NT2/D1 (cell line): ENCODE data around the gene RINT1.

Source experiments
- SUZ12 ChIP-seq: IDR thresholded peaks from 2 replicates; pipeline ENCODE4 v1.6.1; 2011; ENCODE audit not compliant: insufficient read length, insufficient read depth; ENCODE audit errors: extremely low read depth
- YY1 ChIP-seq: IDR thresholded peaks from 2 replicates; pipeline ENCODE4 v1.6.1; 2011; ENCODE audit not compliant: insufficient read length, insufficient read depth
- ZNF274 ChIP-seq: IDR thresholded peaks from 2 replicates; pipeline ENCODE4 v1.6.1; 2011; ENCODE audit warnings: mild to moderate bottlenecking, low read depth, low read length

GRCh38 chr7:105581066-105581811 is 49.2 kb downstream of the RINT1 start, which contains the start of gene EFCAB10:
- no peak for TF ChIP-seq SUZ12
- TF ChIP-seq YY1, result no peak
- TF ChIP-seq ZNF274, result no peak
